Thyroid gland (tissue), 4 donors: ENCODE results near the gene CHPF.

Experiments
- POLR2A ChIP-seq, 2 donors: fragments of 450-650 bp; IDR thresholded peaks; one replicate each; pipeline ENCODE4 v1.6.1; 2017; ENCODE audit warnings: antibody characterized with exemption in 2 of 2, mild to moderate bottlenecking in 2 of 2, moderate library complexity in 1 of 2
- TF ChIP-seq, protein P1 (sequence below), 6 experiments: fragments of 200-600 bp in 3 of 6; fragments of 450-650 bp in 3 of 6; sonication (generic) in 3 of 6; IDR thresholded peaks; one replicate each; pipeline ENCODE4 v1.5.1; 2016 to 2019; ENCODE audit warnings: antibody characterized with exemption in 6 of 6, mild to moderate bottlenecking in 2 of 6, inconsistent platforms in 1 of 6, moderate library complexity in 1 of 6

- TF ChIP-seq, protein P1, sequence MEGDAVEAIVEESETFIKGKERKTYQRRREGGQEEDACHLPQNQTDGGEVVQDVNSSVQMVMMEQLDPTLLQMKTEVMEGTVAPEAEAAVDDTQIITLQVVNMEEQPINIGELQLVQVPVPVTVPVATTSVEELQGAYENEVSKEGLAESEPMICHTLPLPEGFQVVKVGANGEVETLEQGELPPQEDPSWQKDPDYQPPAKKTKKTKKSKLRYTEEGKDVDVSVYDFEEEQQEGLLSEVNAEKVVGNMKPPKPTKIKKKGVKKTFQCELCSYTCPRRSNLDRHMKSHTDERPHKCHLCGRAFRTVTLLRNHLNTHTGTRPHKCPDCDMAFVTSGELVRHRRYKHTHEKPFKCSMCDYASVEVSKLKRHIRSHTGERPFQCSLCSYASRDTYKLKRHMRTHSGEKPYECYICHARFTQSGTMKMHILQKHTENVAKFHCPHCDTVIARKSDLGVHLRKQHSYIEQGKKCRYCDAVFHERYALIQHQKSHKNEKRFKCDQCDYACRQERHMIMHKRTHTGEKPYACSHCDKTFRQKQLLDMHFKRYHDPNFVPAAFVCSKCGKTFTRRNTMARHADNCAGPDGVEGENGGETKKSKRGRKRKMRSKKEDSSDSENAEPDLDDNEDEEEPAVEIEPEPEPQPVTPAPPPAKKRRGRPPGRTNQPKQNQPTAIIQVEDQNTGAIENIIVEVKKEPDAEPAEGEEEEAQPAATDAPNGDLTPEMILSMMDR (IDR thresholded peaks at IDR 0.05): no peak
- TF ChIP-seq POLR2A (IDR thresholded peaks at IDR 0.05): no peak
Measured at GRCh38 chr2:219573166-219573565, 29.6 kb upstream of the CHPF start.
